GM19395 (cell line): ENCODE measurements around the gene SLC5A10.

Experiments used
- ATAC-seq: cut with Tn5 transposase; IDR thresholded peaks from one replicate; pipeline ENCODE4 v1.9.1; 2021; ENCODE audit warnings: mild to moderate bottlenecking, moderate library complexity; ENCODE audit not compliant: unreplicated experiment

The SLC5A10 gene

GRCh38 chr17:18963126-18964017 is 11.4 kb downstream of the SLC5A10 start:
- no peak for ATAC-seq

DNA sequence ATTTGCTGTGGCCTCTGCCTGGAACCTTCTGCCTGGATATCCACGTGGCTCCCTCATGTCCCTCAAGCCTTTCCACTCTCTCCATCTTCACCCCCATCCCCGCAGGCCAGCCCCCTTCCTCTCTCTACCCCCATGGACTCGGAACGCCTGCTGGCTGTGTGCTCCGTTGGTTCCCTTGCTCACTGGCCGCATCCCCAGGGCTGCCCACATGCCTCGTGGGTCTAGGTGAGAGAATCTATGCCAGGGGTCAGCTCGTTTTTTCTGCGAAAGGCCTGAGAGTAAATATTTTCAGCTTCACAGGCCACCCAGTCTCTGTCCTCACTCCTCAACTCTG is 12.0 kb downstream of the SLC5A10 start:
- ATAC-seq: no peak

GRCh38 chr17:18964550-18964949 is 12.6 kb downstream of the SLC5A10 start:
- no peak for ATAC-seq

DNA sequence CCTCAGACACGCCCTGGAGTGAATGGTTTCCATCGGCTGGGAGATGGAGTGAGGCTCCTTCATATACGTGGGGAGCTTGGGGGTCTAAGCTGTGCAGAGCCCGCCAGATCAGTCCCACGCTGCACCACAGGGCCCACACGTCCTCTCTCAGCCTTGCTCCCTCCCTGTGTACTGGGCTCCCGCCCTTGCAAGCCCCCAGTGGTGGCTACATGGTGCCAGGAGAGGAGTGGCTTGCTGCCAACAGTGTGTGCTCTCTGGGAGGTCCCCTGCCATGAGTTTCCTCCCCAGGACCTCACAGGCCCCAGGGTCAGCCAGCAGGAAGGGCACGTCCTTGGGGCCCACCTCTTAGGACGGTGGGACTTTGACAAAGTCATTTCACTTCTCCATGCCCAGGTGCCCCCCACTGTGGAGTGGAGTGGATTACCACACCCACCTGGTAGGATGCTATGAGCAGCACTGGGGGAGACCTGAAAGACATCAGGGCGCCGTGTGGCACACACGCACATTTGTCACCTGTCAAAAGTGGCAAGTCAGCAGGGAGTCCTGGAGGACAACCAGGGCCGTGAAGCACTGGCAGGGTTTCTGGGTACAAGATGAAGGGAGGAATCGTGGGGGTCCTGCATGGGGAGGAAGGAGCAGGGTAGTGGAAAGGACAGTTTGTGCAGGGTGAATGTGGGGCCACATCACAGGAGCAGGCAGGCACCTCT is 13.7 kb downstream of the SLC5A10 start:
- ATAC-seq: no peak

DNA sequence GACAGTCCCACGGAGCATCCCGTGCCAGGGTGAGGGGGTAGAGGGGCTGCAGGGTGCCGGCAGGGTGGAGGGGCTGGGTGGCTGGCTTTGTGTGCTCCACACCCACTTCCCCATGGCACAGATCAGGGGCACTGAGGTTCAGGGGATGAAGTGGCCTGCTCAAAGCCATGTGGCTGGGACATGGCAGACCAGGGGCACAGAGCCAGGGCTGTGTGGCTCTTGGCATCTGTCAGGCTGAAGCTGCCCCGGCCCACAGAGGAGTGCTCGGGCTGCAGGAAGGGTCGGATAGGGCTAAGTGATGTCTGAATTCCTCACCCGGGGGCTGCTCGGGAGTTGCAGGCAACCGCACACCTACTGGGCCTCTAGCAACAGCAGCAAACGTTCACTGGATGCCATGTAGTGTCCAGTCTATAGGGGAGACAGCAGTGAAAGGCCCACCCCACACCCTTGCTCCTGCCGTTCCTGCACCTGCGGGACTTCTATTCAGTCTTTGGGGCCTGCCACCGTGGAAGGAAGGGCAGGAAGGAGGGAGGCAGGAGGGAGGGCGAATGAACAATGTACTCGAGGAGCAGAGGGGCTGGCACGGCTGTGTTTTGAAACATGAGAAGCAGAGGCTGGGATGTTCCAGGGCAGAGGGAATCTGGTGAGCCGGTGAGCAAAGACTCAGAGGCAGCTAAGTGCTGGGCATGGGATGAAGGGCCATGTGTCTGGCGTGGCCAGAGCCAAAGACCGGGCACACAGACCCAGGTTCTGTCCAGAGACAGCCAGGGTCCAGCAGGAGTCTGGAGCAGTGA is 15.1 kb downstream of the SLC5A10 start:
- no peak for ATAC-seq

GRCh38 chr17:18967916-18968315 is 16.0 kb downstream of the SLC5A10 start:
- ATAC-seq: no peak

GRCh38 chr17:18968345-18968744 is 16.4 kb downstream of the SLC5A10 start:
- no peak for ATAC-seq

DNA sequence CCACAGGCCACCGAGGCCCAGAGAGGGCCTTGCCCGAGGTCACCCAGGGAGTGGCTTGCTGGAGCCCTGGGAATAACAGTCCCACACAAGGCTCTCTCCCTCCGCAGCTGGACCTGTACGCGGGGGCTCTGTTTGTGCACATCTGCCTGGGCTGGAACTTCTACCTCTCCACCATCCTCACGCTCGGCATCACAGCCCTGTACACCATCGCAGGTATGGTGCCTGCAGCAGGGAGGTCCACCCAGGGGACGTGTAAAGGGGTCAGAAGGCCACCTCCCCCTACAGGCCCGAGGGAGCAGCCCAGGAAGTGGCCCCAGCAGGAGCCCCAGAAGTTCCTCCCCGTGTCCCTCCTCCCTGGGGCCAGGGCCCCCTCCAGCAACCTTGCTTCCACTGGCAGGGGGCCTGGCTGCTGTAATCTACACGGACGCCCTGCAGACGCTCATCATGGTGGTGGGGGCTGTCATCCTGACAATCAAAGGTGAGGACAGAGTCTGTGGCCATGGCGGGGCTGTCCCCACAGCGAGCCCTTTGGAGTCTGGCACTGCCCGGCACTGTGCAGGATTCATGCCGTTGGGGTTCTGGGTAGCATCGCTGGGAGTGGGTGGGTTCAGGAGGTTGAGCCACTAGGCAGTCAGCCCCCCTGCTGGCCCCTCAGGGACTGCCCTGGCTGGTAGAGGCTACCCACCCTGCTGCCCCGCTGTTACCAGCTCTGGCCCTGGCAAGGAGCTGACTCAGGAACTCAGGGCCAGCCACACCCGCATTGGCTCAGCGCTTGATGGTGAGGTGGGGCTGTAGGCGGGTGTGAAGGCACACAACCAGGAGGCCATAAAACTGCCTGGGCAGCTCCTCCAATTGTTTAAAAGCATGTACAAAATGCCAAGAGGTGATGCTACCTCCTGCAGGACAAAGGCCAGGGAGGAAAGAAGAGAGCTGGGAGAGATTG is 17.3 kb downstream of the SLC5A10 start:
- no peak for ATAC-seq

DNA sequence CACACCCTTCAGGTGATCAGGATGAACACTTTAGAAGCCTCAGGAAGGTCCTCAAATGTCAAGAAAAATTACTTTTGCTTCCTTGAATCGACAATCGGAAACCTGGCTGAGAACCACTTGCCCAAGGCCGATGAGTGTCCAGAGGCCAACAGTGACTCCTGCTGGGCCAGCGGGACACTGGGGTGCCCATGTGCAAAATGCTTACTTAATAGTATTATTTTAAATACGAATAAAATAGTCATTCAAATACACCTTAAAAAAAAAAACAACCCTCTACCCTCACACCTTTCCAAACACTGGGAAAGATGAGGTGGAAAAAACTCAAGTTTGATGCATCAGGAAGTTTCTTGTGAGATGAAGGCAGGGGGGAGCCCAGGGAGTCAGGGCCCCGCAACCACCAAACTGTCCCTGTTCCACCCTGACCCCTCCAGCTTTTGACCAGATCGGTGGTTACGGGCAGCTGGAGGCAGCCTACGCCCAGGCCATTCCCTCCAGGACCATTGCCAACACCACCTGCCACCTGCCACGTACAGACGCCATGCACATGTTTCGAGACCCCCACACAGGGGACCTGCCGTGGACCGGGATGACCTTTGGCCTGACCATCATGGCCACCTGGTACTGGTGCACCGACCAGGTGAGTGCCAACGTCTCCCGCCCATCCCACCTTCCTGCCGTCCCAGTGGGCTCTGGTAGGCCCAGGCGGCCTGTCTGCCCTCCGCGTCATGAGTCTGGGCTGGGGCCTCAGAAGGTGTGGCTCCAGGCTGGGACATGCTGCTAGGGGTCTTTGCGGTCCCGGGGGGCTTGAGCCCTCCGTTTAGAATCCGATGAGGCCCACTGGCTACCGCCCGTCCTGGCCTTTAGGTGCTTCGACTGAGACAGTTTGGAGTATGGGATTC is 18.9 kb downstream of the SLC5A10 start:
- ATAC-seq: no peak

- ATAC-seq: no peak
Observed at GRCh38 chr17:18971801-18972200, 19.8 kb downstream of the SLC5A10 start.

- ATAC-seq: no peak
Observed at GRCh38 chr17:18974407-18975149, 22.6 kb downstream of the SLC5A10 start.

DNA sequence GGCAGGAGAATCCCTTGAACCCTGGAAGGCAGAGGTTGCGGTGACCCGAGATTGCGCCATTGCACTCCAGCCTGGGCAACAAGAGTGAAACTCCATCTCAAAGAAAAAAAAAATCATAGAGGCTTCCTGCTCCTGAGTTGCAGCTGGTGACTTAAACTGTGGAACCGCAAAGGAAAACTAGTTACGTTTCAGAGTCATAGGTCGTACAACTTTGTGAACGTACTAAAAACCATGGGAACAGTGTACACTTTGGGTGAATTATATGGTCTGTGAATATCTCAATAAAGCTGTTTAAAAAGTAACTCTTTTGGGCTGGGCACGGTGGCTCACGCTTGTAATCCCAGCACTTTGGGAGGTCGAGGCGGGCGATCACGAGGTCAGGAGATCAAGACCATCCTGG is 23.6 kb downstream of the SLC5A10 start:
- ATAC-seq: no peak

DNA sequence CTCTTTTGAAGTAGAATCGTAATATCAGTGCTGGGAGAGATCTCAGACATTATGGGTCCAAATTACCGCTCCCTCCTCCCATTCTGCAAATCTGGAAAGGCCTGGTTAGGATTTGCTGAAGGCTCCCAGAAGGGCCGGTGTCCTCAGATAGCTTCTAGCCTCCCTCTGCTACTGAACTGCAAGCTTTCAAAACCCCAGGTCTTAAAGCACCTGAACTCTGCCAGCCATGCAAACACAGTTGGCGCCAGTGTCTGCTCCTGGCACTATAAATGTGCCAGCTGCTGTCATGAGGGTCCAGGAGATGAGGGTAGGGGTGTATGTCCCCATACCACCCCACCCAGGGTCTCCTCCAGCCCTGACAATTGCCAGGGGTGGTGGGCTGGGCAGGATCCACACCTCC is 24.2 kb downstream of the SLC5A10 start:
- no peak for ATAC-seq

- no peak for ATAC-seq
Observed at GRCh38 chr17:18977021-18977420, 25.1 kb downstream of the SLC5A10 start.

- no peak for ATAC-seq
Observed at GRCh38 chr17:18977646-18978045, 25.7 kb downstream of the SLC5A10 start.

DNA sequence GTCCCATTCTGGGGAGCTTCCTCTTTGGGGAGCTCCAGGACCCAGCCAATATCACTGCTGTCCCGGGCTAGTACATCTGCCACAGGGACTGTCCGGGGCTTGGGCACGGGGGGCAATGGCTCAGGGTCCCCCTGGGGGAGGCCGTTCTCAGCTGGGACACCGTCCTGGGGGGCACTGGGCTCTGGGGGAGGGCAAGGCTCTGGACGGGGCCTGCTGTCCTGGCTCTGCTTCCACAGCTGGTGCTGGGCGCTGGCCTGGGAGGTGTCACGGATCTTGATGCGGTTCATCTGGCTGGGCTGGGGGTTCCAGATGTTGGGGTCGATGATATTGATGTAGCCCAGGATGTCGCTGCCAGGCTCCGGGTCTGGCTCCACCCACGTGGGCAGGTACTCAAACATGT is 26.1 kb downstream of the SLC5A10 start:
- no peak for ATAC-seq

DNA sequence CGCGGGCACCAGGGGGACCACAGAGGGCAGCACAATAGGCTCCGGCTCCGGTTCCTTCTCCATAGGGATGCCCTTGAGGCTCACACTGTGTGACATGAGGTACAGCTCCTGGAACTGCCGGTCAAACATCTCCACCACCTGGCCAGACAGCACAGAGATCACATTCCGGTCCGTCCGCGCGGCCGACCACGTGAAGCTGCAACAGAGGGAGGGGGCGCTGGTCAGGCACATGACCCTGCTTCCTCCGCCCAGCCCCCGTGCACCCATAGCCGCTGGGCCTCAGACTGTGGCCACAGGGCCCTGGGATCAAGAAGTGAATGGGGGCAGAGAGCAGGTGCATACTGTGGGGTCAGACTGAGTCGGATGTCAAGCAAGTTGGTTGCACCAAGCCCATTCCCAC is 26.7 kb downstream of the SLC5A10 start:
- no peak for ATAC-seq

GRCh38 chr17:18980682-18981334 is 28.8 kb downstream of the SLC5A10 start:
- ATAC-seq: no peak
